ENCODE data around the gene FADD.

FADD gene

DNA sequence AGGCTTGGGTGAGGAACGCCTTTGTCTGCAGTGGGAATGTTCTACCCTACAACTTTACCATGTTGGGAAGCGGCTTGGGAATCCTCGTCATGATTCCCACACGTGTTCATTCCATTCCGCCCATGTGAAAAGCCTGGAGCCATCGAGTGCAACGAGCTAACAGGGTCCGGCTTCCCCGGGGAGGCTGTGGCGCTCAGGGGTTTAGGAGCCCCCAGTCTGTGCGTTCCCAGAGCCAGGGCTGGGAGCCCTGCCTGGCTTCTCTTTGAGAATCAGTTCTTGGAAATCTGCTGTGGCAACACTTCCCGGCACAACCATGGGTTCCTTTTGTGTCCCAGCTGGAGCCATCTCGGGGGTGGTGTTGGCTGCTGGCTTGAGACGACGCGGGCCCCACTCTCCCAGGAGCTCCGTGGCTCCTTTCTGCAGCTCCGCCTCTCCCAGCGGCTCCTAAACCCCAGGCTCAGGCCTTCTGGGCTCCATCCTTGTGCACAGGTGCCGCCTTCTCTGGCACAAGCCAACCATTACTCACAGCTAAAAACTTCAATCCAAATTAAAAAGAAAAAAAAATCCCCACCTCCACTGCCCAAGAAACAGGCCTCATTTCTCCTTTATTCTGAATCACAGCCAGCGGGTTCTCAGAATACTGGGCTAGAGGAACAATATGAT lies 48.7 kb downstream of the FADD start:
- no peak for TF ChIP-seq CTCF (IDR thresholded peaks at IDR 0.05; ENCODE audit: insufficient read depth, low read depth, low read length, missing control alignments)
- DNase-seq (ENCODE audit: low read depth): no peak
- H3K4me3 ChIP-seq (ENCODE audit: low read length): no peak overlapping the region

- no peak for DNase-seq (ENCODE audit: low read depth)
- no peak for TF ChIP-seq CTCF (IDR thresholded peaks at IDR 0.05; ENCODE audit: insufficient read depth, low read depth, low read length, missing control alignments)
- no peak overlapping the region for H3K4me3 ChIP-seq (ENCODE audit: low read length)
Measured at GRCh38 chr11:70252844-70253243, 49.7 kb downstream of the FADD start.

DNA sequence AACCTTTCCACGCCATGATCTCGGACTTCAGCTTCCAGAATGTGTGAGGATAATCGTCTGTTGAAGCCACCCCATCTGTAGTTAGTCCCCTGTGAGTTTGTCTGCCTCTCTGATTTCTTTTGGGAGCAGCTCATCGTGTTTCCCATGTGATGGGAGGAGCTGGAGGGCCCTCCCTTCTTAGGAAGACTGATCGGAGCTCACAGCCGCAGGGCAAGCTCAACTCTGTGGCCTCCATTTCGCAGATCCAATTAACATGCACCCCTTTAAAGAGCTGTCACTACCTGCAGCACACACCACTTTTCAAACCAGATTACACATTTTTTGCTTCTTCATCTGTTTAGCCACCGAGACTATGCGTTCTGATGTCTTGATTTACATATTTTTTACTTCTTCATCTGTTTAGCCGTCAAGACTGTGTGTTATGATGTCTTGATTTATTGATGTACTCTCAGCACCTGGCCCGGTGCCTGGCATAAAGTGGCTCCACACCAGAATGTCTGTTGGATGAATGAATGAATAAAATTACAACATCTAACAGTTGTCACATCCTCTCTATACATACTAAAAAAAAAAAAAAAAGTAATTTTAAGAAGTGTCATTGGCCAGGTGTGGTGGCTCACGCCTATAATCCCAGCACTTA lies 52.5 kb downstream of the FADD start:
- DNase-seq (ENCODE audit: low read depth): no peak
- H3K4me3 ChIP-seq (ENCODE audit: low read length): no peak overlapping the region
- no peak for TF ChIP-seq CTCF (IDR thresholded peaks at IDR 0.05; ENCODE audit: insufficient read depth, low read depth, low read length, missing control alignments)
